T1000 (cell line): ENCODE measurements around the gene CES5A.
"Not testable (repeated sequence)": the region's sequence is repeated elsewhere in the genome, so short reads cannot be mapped to it uniquely, and the experiment has no call there.

Experiments
- DNase-seq: peaks from one replicate; lab custom pipeline; 2025; ENCODE audit warnings: mixed read lengths; lab: John Stamatoyannopoulos, UW

The CES5A gene, protein sequence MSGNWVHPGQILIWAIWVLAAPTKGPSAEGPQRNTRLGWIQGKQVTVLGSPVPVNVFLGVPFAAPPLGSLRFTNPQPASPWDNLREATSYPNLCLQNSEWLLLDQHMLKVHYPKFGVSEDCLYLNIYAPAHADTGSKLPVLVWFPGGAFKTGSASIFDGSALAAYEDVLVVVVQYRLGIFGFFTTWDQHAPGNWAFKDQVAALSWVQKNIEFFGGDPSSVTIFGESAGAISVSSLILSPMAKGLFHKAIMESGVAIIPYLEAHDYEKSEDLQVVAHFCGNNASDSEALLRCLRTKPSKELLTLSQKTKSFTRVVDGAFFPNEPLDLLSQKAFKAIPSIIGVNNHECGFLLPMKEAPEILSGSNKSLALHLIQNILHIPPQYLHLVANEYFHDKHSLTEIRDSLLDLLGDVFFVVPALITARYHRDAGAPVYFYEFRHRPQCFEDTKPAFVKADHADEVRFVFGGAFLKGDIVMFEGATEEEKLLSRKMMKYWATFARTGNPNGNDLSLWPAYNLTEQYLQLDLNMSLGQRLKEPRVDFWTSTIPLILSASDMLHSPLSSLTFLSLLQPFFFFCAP

DNA sequence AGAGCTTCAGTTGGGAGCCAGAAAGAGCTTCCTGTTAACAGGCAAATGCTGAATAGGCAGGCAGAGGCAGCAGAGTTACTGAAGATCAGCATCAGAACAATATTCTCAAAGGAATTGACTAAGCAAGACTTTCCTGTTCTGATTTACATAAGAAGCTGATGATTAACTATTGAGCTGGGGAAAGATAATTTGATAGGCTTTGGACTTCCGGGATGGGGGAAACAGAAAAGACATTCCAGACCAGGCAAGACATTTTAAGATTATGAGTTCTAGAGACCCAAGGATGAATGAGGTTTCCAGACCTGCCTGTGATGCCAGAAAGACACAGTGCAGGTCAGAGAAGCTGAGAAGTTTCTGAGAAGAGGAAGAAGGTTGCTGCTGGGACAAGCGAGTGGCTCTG is at the start of gene CES5A:
TSS of gene CES5A (minus strand) at position 101 of the 400 bp plus-strand sequence. CDS start 152 bp downstream, outside the sequence.
- DNase-seq, result no peak

DNA sequence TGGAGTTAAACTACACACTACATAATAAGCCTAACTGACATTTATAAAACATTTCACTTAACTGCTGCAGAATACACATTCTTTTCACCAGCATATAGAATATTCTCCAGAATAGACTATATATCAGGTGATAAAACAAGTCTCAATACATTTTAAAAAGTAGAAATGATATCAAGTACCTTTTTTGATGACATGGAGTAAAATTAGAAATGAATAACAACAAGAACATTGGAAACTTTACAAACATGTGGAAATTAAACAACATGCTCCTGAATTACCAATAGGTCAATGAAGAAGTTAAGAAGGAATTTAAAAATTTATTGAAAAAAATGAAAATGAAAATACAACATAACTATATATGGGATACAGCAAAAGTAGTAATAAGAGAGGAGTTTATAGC is 47.5 kb upstream of the CES5A start:
- DNase-seq, result no peak

DNA sequence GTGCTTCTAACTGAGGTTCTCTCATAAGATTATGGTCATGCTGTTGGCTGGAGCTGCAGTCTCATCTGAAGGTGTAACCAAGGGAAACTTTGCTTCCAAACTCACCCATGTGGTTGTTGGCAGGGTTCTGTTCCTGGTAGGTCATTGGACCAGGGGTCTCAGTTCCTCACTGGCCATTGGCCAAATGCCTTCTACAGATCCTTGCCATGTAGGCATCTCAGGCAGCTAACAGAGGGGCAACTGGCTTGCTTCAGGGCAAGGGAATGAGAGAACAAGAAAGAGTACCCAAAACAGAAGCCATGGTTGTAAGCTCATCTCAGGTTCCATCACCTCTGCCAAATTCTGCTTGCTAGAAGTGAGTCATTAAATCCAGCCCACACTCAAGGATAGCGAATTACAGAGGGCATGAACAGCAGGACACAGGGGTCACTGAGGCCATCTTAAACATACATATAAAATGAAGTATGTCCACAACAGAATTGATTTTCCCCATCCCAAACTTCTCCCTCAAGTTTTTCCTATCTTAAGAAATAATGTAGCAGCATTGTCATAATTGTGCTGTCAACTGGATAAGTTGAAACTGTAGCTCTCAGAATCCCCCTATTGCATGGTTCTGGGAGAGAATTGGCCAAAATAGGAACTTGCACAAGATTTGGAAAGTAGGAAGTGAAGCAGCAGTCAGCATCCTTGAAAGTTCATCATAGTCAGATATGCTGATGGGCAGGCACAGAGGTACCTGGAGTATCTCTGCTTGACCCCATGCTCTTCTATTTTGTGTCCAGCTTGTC is 42.4 kb upstream of the CES5A start:
- no peak for DNase-seq

DNA sequence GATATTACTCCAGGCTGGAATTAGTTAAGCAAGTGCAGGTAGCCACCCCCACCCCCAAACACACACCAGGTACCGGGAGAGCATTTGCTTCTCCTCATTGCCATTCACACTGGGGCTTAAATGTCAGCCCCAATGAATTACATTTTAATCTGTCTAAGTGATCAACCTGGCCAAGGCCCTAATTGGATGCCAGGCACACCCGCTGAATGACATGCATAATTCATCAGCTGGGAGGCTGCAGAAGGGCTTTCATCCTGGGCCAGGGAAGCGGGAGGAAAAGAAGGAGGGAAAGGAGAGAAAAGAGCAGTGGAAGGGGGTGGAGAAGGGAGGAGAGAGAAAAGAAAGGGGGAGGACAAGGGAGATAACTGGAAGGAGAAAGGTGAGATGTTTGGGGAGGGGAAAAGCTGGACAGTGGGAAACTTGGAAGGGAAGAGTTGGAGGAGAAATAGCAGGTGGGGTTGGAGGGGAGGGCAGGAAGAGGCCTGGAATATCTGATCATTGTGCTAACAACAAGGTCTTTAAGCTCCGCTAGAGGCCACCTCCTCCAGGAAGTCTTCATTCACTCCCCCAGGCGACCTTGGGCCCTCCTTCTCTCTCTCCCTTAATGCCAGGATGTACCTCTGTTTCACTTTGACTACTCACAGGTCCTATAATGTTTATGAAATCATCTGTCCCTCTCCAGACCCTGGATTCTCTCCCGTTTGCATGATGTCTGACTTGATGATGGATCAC is 40.1 kb upstream of the CES5A start:
- DNase-seq, result no peak

DNA sequence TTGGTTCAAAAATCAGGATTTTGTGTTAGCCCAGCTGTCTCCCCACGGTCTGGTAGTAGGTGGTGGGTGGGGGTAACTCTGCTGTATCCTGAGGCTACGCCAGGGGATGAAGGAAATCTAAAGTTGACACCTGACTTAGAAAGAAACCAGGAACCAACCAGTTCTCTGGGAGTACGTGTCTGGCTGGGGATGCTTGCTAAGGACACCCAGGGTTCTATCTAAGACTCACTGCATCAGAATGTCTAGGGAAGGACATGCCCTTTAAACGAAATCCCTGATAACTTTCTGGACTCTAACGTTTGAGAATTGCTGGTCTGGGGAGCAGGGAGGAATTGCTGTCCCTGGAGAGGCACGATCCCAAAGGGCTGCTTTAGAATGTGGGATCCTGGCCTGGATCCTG is 39.2 kb upstream of the CES5A start:
- no peak for DNase-seq

DNA sequence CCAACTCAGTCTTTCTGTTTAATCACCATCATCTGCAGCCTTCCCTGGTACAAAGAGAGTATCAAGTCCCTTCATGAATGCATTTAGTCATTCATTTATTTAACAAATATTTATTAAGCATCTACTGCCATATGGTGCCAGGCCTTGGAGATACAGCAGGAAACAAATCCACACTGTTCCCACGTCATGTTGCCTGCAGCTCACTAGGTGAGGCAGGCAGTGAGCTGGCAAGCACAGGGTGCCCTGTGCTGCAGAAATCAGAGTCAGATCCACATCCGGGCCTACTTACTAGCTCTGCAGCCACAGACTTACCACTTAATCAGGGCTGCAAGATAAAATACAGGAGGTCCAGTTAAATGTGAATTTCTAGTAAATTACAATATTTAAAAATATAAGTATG is 38.5 kb upstream of the CES5A start:
- DNase-seq, result no peak

DNA sequence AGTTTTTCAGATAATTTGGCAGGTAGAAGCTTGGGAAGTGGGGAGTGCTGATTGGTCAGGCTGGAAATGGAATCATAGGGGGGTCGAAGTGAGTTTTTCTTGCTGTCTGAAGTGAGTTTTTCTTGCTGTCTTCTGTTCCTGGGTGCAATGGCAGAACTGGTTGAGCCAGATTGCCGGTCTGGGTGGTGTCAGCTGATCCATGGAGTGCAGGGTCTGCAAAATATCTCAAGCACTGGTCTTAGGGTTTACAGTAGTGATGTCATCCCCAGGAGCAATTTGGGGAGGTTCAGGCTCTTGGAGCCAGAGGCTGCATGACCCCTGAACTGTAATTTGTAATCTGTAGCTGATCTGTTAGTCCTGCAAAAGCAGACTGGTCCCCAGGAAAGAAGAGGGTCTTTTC is 37.9 kb upstream of the CES5A start:
- DNase-seq, result not testable (repeated sequence)

DNA sequence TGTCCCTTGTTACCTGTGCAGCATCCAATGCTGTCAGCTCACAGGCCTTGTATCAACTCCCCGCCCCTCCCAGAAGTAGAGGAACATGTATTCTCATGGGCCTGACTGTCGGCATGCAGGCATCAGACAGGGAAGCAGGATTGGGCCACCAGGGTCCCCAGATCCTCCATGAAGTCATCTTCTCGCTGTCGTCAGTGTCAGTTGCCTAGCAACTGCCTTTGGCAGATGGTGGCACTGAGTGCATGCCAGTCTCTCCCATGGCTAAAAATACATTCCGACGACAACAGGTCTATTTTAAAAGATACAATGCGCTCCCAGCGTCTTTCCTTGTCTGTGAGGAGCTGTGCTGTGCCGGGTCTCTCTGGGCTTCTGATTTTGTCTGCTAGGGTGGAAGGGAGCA is 36.8 kb upstream of the CES5A start:
- DNase-seq, result no peak

DNA sequence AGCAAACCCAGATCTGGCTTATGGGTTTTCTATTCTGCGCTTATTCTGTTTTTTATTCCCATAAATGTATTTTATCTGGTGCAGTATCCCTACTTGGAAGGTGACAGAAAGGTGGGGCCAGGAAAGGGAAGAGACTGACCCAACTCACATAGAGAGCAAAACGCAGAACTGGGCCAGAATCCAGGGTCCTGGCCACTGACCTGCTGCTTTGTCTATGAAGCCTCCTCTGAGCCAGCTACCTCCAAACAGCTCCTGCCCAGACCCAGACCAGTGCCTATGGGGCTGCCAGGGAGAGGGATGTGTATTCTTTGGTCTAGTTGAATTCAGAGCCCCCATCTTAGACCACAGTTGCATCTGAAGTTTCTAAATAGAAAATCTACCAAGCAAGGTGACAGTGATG is 36.4 kb upstream of the CES5A start:
- no peak for DNase-seq

DNA sequence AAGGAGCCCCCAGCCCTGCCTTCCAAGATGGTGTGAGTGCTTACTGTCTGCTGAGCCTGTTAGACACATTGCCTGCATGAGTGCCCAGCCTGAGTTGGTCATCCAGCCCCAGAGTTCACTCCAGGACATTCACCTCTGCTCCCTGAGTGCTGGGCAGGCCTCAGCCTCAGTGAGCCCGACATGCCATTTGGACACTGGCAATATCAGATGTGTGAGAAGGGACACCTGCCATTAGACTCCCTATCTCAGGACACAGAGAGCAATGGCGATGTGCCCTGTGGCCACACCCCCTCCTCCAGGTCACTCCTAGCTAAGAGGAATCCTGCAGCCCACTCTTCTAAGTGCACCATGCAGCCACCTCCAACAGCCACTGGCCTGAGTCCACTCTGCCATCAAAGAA is 34.7 kb upstream of the CES5A start:
- DNase-seq, result no peak

DNA sequence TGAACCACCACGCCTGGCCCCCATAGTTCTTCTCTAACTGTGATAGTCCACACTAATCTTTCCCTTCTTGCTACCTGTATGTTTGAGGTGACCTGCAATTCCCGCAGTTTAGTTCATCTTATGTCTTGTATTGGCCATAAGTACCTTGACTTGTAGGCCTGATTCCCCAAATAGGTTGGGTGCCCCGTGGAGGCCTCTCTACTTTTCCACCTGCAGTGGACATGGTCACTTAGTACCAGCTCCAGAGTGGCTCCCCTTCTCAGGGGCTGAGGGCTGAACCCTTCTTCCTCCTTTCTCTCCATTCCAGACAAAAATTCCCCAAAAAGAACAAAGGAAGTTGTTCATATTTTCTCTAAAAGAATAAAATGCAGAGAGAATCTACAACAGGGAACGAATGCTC is 33.5 kb upstream of the CES5A start:
- DNase-seq, result no peak

DNA sequence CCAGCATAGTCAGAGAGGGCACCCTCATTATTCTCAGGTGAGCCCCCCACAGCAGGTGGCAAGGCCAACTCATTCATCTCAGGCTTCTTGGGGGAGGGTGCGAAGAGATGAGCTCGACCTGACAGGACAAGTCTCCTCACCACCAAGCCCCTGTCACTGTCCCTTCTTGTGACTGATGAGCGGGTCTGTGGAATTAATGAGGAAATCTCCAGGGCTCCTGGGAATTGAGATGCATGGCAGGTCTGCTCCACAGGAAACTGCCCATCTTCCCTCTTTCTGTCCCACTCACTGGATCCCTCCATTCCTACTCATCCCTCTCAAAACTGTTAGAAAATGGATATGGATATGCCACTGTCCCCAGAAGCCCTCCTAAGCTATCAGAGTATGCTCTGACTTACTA is 32.5 kb upstream of the CES5A start:
- DNase-seq, result no peak

DNA sequence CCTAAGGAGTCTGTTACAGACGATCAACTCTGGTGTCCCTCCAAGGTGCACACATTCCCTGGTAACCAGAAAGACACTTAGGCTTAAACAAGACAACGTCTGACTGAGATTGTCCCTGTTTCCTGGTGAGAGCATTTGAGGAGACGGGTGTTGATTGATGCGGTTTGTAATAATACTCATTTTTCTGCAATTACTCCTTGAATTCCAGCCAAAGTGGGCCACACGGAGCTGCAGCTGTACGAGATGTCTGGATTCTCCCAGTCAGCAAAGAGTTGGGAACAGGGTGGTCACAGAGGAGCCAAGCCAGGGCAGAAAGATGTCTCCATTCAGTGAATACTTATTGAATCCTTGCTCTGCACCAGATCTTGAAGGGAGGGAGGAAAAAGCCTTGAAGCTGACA is 30.9 kb upstream of the CES5A start:
- DNase-seq, result no peak

DNA sequence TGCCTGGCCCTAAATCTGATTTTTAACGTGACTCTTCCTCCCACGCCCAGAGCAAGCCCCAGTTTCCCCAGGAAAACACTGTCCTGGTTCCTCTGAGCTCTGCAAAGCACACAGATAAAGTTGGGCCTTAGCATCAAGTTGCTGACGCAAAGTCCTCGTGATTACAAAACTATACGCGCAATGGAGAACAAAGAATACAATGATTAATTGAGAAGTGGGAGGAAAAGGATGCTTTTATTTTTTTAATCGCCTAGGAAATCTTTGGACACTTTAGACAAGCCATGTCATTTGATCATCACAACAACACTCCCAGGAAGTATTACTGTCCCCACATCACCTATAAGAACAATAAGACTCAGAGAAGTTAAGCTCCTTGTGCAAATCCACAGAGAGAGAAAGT is 30.5 kb upstream of the CES5A start:
- DNase-seq, result no peak

DNA sequence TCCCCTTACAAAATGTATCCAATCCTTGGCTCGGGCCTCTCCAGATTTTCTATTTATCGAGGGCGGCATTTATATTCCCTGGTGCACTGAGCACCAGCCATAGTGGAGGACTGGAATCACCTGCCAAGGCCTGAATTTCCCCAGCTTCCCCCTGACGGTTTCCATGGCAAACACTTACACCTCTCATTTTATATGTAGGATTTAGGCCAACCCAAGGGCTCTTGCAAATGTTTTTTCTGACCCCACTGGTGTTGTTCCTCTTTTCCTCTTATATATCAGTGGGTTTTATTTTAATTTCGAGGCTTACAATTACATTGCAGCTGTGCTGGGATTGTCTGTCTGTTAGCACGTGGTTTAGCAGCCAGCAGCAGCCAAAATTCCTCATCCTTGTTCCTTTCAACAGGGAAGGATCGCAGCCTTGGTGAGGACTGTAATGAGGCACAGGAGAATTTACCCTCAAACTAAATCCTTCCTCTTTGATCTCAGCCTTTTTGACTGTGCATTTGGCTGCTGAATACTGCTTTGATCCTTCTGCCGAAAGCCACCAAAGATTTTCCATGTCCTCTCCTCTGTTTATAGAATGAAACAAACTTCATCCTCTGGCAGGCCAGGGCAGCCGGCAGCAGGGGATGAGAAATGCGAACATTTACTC is 26.5 kb upstream of the CES5A start:
- DNase-seq, result no peak

DNA sequence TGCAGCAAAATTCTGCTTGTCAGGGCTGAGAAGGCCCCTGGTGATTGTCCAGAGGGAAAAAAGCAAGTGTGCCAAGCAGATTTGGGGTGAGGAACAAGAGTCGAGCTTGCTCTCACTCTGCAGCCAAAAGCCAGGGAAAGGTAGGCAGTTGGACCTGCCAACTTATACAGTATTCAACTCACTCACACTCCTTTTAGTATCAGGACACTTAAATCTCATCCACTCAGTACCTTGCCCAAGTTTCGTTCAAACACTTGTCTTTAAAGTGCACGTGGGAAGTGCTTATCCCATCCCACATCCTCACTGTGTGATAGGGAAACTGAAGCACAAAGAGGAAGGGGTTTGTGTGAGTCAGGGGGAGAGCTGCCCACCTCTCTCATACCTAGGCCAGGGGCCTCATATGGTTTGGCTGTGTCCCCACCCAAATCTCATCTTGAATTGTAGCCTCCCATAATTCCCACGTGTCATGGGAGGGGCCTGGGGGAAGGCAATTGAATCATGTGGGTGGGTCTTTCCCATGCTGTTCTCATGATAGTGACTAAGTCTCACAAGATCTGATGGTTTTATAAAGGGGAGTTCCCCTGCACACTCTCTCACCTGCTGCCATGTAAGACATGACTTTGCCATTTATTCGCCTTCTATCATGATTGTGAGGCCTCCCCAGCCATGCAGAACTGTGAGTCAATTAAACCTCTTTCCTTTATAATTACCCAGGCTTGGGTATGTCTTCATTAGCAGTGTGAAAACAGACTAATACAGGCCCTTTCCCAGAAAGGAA is 25.6 kb upstream of the CES5A start:
- DNase-seq, result no peak

DNA sequence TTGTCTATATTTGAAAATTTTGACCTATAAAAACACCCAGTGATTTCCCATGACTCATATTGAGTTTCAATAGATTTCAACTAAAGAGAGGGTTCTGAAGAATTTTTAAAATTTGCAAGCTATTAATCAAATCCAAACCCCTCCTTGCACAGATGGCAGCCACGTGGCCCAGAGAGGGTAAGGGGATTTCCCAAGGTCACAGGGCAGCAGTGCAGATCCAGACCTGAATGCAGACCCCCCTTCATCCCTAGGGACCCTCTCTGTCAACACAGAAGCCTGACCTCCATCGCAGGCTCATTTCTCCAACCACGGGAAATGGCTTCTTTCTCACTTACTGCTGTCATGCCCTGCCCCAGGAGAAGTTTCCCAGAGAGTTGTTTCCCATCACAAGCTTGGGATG is 24.7 kb upstream of the CES5A start:
- no peak for DNase-seq

DNA sequence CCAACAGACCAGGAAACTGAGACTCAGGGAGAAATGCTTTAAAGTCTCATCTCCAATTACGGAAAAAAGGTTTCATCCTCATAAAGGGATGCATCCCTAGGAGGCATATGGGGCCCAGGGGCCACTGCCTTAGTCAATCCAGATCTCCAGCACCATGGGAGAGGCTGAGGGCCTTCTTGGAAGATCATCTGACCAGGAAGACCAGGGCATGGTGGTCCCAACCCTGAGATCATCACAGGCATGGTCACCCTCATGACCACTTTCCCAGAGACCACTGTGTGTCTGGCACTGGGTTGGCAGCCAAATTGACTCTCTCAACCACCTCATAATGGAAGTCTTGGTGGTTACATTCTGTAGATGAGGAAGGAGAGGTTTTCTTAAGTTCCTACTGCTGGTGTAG is 23.4 kb upstream of the CES5A start:
- no peak for DNase-seq

DNA sequence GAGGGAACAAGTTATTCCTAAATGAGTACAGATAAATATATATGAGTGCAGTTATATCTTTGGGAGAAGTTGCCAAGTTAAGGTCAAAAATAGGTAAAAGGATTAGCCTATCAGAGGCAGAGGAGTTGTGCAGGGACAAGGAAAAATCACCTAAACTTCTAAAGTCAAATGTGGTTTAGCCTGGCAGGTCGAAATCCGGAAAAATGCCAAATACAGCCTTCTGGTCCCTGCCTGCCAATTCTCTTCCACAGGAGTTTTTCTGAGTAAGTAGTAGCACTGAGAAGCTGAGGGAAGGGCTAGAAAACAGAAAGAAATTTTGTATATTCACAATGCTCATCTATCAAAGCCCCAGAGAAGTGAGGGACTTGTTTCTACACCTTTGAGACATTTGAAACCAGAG is 17.6 kb upstream of the CES5A start:
- DNase-seq, result no peak

DNA sequence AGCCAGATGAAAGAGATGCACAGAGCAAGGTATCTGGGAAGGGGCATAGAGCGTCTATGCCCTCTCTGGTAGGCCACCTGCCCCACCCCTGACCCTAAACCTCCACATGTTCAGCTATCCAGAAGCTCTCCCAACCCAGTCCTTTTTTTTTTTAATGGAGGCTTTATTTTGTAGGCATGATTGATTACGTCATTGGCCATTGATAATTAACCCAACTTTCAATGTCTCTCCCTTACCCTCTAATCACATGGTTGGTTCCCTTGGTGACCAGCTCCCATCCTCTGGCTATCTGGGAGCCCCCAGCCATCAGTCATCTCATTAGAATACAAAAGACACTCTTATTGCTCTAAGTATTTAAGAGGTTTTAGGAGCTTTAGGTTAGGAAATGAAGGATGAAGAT is 14.3 kb upstream of the CES5A start:
- DNase-seq, result no peak

DNA sequence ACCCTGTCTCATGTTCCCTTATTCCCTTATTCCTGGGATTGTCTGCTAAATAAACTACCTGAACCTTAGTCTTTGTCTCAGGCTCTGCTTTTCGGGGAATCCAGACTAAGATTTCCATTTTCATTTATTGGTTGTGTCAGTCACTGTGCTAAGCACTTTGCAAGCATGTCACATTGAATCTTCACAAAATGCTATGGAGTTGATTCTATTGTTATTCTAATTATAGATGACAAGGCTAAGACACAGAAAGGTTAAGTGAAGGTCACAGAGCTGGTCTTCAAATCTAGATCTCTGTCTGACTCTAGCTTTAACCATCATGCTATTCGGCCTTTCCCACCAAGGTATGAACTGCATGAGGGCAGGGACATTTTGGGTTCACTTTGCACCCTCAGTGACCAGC is 13.4 kb upstream of the CES5A start:
- DNase-seq, result no peak
